ENCODE data around the gene GATAD2A. TPM values are rescaled to one million over a fixed set of nuclear protein-coding genes. Genes with fewer than 3 reads are reported as not detected.

Gene GATAD2A
- total RNA-seq, 1 experiment from 2014 or later: 189 TPM

GRCh38 chr19:19527674-19528625 lies 122.5 kb downstream of the GATAD2A start:
- H3K23me2 ChIP-seq (ENCODE audit: insufficient read length, low read depth, low read length, poor library complexity, severe bottlenecking): no peaks in the 10 kb centered on the region
- H3K4me2 ChIP-seq (ENCODE audit: insufficient read depth, insufficient read length, low read length): no peak overlapping the region
- no CpG with 5 or more reads among the region's 27 CpGs for WGBS (ENCODE audit: extremely low coverage, insufficient read length, low lambda C conversion rate)
- TF ChIP-seq CTCF (conservative IDR thresholded peaks at IDR 0.05): no peak
- peak; percentile 28 for DNase-seq
- H3K9ac ChIP-seq (ENCODE audit: extremely low read depth, insufficient read length, low read length): no peak overlapping the region
- H2AK5ac ChIP-seq (ENCODE audit: insufficient read length, low read length): no peak overlapping the region
- no peak overlapping the region for H3K18ac ChIP-seq (ENCODE audit: insufficient read length, low read depth, low read length)
- H3T11ph ChIP-seq (ENCODE audit: low read length): no peak overlapping the region
- H3K4me1 ChIP-seq (ENCODE audit: insufficient read depth, low read length): no peaks in the 10 kb centered on the region
- no peaks in the 10 kb centered on the region for H3K27me3 ChIP-seq (ENCODE audit: insufficient read depth, low read length)
- peaks cover 13 to 63% (median 47%) of the 10 kb centered on the region in 3 experiments; a peak in 6 of 7 replicates for H3K36me3 Mint-ChIP-seq (ENCODE audit: insufficient read depth in 1 of 3, low read depth in 3 of 3)
- H4K20me1 ChIP-seq (ENCODE audit: control insufficient read depth, insufficient read depth, insufficient read length): peaks cover 3% of the 10 kb centered on the region
- H4K5ac ChIP-seq (ENCODE audit: insufficient read length, low read depth, low read length): no peak overlapping the region
- no peak overlapping the region for H2BK12ac ChIP-seq (ENCODE audit: insufficient read length, low read depth, low read length)
- H3K14ac ChIP-seq (ENCODE audit: insufficient read depth, low read length): no peak overlapping the region
- H3K9me3 Mint-ChIP-seq: no peaks in the 10 kb centered on the region
- H3K27ac Mint-ChIP-seq: no peak overlapping the region
- peaks cover 13 to 31% of the 10 kb centered on the region in 2 experiments for H3K4me1 Mint-ChIP-seq
- H3K9me3 ChIP-seq (ENCODE audit: control insufficient read depth, low read depth, low read length): no peaks in the 10 kb centered on the region
- no peak overlapping the region for H3K23ac ChIP-seq (ENCODE audit: insufficient read length, low read depth, low read length)
- H2BK20ac ChIP-seq (ENCODE audit: low read depth, low read length, poor library complexity, severe bottlenecking): no peak overlapping the region
- peaks cover 1% of the 10 kb centered on the region; the same call in 1 of the 2 replicates for H3K27me3 Mint-ChIP-seq (ENCODE audit: low read depth)
- no peak overlapping the region for H3K56ac ChIP-seq (ENCODE audit: insufficient read length, low read depth, low read length)
- H3K4ac ChIP-seq (ENCODE audit: low read depth, low read length): no peak overlapping the region
- H2BK5ac ChIP-seq (ENCODE audit: insufficient read length, low read length): no peak overlapping the region
- H3K27ac ChIP-seq (ENCODE audit: insufficient read length, low read depth, low read length): no peak overlapping the region
- no peak overlapping the region for H3K4me3 Mint-ChIP-seq
- H3K79me1 ChIP-seq (ENCODE audit: insufficient read depth, low read depth, low read length, poor library complexity, severe bottlenecking): peaks cover 5% of the 10 kb centered on the region
- H2AFZ ChIP-seq (ENCODE audit: low read length): no peak overlapping the region
- no peak overlapping the region for H2BK15ac ChIP-seq (ENCODE audit: low read depth, low read length)
- H4K8ac ChIP-seq (replicated peaks; ENCODE audit: insufficient read length, low read depth, low read length): no peak overlapping the region
- no peak overlapping the region for H4K91ac ChIP-seq (ENCODE audit: insufficient read length, low read depth, low read length)
- no peak overlapping the region for H2BK120ac ChIP-seq (ENCODE audit: low read depth, low read length, poor library complexity, severe bottlenecking)
- H3K79me2 ChIP-seq (ENCODE audit: insufficient read depth, low read length): no peaks in the 10 kb centered on the region
